Measurements from ENCODE around the gene THRA.

GRCh38 chr17:40041196-40041595 lies 21.6 kb upstream of the THRA start:
- TF ChIP-seq CTCF (conservative IDR thresholded peaks at IDR 0.05; ENCODE audit: low read length) (no peak), EZH2phosphoT487 (IDR thresholded peaks at IDR 0.05; ENCODE audit: borderline replicate concordance) (no peak)

Data from Loucy (cell line).